ENCODE results near the gene UBN2.

- TF ChIP-seq POLR2A (IDR thresholded peaks at IDR 0.05) (no peak), CTCF (IDR thresholded peaks at IDR 0.05) (no peak)
These were observed 64.0 kb downstream of the UBN2 start for GRCh38 chr7:139294951-139295575.

All from lower leg skin (tissue), 3 donors.